Mononuclear cell (primary cell): ENCODE data around the gene BRI3. TPM values are rescaled to one million over a fixed set of nuclear protein-coding genes. Genes with fewer than 3 reads are reported as not detected.
A peak's percentile ranks its signal among the peaks of the same experiment; 100 is the strongest.

Source experiments
- H3K27me3 ChIP-seq: 2 replicates; pipeline ENCODE4 v1.6.0; 2011; ENCODE audit warnings: low read length, control low read depth; ENCODE audit not compliant: insufficient read depth
- H3K4me1 ChIP-seq: 2 replicates; pipeline ENCODE4 v1.5.1; 2011; ENCODE audit warnings: mild to moderate bottlenecking, low read length, control low read depth; ENCODE audit not compliant: insufficient read depth
- H3K4me3 ChIP-seq: 2 replicates; pipeline ENCODE4 v1.5.1; 2011; ENCODE audit warnings: mild to moderate bottlenecking, low read length, moderate library complexity
- H3K9me3 ChIP-seq: 2 replicates; pipeline ENCODE4 v1.5.1; 2011; ENCODE audit warnings: low read depth, mild to moderate bottlenecking, control low read depth, low read length
- total RNA-seq: library from RNA; depleted of rRNA; stranded (reverse); fragments of >200 nt; gene quantifications from one replicate; pipeline ENCODE4 v1.2.3, GENCODE V29; 2012

The BRI3 gene
- total RNA-seq, 1 donor = 38.8 TPM

DNA sequence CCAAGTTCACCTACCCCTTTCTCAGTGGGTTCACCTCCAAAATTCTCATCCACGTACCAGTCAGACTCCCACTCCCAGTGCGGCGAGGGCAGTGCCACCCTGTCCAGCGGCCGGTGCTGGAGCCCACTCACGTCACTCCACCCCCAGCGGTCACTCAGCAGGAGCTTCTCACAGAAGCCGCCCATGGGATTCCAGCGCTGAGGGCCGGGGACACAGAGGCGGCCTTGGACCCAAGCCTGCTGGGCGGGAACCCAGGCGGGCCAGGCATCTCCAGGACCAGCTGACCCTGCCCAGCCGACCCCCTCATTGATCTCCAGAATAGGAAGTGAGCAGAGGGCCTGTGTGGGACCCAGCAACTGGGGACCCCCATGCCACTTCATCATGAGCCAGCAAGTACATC lies 36.6 kb upstream of the BRI3 start:
- Histone ChIP-seq H3K9me3 (no peaks in the 10 kb centered on the region), H3K4me3 (no peak overlapping the region), H3K4me1 (peaks cover 44% of the 10 kb centered on the region), H3K27me3 (no peaks in the 10 kb centered on the region)

GRCh38 chr7:98248156-98248555 lies 33.3 kb upstream of the BRI3 start:
- Histone ChIP-seq H3K4me1 (peaks cover 71% of the 10 kb centered on the region), H3K9me3 (no peaks in the 10 kb centered on the region), H3K4me3 (no peak overlapping the region), H3K27me3 (no peaks in the 10 kb centered on the region)

DNA sequence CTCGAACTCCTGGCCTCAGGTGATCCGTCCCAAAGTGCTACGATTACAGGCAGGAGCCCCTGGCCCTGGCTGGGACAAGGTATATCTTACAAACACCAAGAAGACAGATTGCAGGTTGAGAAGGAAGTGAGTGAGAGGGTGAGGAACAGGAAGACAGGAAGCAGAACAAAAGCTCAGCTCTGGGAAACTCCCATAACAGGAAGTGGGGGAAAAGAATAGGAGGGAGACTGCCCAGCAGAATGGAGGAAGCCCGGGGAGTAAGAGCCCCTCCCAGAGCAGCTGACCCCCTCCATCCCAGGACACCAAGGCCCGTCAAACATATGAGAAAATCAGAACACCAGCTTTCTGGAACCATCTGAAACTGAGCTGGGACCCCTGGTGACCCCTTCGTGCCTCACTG lies 32.4 kb upstream of the BRI3 start:
- H3K4me1 ChIP-seq = peaks cover 75% of the 10 kb centered on the region
- no peaks in the 10 kb centered on the region for H3K9me3 ChIP-seq
- H3K4me3 ChIP-seq = no peak overlapping the region
- no peaks in the 10 kb centered on the region for H3K27me3 ChIP-seq

DNA sequence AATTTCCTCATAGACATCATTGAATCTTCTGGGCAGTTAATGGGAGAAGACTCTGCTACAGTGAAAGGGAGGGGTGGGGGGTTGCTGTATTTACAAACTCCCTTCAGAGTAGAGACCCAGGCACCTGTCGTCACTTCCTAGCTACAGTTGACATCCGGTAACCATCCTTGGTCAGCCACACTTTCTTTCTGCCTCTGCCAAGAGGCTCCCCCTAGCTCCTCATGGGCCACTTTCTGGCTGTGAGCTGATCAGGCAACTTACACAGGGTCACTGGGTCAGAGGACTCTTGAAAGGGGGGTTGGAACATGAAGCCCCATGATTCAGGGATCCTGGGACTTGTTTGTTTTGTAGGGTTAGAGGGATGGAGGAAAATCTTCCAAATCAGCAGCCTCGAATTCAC lies 30.7 kb upstream of the BRI3 start:
- H3K9me3 ChIP-seq = no peaks in the 10 kb centered on the region
- H3K4me1 ChIP-seq = peaks cover 72% of the 10 kb centered on the region
- H3K27me3 ChIP-seq = no peaks in the 10 kb centered on the region
- H3K4me3 ChIP-seq = peak overlapping the region; percentile 78

DNA sequence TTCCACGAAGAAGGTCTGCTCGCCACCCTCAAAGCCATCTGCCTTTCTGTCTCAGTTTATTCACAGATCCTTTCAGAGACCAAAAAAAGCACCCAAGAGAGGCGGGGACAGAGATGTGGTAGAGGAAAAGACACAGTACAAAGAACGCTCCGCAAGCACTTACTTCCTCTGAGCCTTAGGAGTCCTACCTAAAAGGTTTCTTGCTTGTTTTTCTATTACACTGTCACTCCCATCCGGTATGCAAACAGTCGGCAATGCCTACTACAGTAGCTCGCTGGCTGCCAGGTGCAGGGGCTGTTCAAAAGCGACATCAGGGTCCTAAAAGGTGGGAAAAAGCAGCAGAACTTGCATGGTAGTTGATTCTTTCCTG lies 30.3 kb upstream of the BRI3 start:
- Histone ChIP-seq H3K4me1 (peaks cover 67% of the 10 kb centered on the region), H3K9me3 (no peaks in the 10 kb centered on the region), H3K4me3 (peak overlapping the region; percentile 78), H3K27me3 (no peaks in the 10 kb centered on the region)

- Histone ChIP-seq H3K4me1 (peaks cover 63% of the 10 kb centered on the region), H3K27me3 (no peaks in the 10 kb centered on the region), H3K4me3 (peak within 1 kb of the TSS; percentile 78), H3K9me3 (no peaks in the 10 kb centered on the region)
Observed at GRCh38 chr7:98251601-98252424, 29.7 kb upstream of the BRI3 start, which contains the start of gene TECPR1. TSS of gene TECPR1 (minus strand) at chr7:98252232. CDS start at chr7:98246146, 6,086 bp downstream.

DNA sequence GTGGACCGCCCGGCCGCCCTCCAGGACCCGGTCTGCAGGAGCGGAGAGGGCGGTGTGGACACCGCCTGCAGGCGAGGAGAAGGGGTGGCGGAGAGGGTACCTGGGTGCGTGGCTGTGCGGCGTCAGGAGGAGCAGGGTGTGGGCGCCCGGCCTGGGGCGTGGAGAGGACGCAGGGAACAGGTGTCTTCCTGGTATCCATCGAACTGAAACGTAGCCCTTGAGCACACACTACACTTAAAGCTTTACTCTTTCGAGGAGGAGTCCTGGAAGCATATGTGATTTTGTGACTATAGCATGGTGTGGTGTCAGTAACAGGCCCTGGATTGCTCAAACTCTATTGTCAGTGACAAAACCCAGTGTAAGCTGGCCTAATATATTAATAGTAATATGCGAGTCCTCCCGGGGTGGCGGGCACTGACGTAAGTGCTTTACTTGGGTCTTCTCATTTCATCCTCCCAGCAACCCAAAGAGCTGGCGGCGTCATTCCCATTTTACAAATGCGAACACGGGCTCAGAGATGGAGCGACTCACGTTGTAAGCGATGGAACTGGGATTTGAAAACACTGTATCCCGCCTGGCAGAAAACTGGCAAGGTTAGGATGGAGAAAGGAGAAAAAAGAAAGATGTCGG lies 28.9 kb upstream of the BRI3 start:
- Histone ChIP-seq H3K4me3 (peak overlapping the region; percentile 78), H3K4me1 (peaks cover 59% of the 10 kb centered on the region)

DNA sequence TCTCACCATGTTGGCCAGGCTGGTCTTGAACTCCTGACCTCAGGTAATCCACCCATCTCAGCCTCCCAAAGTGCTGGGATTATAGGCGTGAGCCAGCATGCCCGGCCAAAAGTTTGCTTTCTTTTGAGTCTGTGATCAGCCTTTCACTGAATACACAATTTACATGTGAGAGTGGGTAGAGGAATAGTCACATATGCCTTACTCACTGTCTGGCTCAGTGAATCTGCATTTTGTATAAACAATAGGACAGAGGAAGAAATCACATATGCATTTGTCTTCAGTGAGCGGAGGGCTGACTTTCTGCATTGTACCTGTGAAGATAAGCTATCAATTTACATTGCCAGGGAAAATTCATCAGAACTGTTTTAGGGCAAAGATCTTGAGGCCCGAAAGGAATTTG lies 27.0 kb upstream of the BRI3 start:
- H3K9me3 ChIP-seq = no peaks in the 10 kb centered on the region
- no peaks in the 10 kb centered on the region for H3K27me3 ChIP-seq
- no peak overlapping the region for H3K4me3 ChIP-seq
- peaks cover 39% of the 10 kb centered on the region for H3K4me1 ChIP-seq

More for the DNA sequence above, 28.9 kb upstream of the BRI3 start:
- Histone ChIP-seq H3K27me3 (no peaks in the 10 kb centered on the region), H3K9me3 (no peaks in the 10 kb centered on the region)

DNA sequence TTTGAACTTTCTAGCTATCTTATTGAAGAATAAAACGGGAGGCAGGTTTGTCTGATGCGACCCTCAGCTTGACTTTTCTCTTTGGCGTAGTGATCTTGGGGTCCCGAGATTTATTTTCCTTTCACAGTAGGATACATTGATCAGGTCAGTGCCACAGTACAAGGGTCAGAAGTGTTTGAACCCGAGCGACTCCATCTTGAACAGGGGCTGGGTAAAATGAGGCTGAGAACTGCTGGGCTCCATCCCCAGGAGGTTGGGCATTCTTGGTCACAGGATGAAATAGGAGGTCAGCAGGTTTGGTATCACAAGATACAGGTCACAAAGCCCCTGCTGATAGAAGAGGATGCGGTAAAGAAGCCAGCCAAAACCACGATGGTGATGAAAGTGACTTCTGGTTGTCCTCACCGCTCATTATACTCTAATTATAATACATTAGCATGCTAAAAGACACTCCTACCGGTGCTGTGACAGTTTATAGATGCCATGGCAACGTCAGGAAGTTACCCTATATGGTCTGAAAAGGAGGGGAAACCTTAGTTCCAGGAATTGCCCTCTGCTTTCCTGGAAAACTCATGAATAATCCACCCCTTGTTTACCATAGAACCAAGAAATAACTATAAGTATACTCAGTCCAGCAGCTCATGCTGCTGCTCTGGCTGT lies 26.4 kb upstream of the BRI3 start:
- no peaks in the 10 kb centered on the region for H3K27me3 ChIP-seq
- H3K9me3 ChIP-seq = no peaks in the 10 kb centered on the region
- H3K4me3 ChIP-seq = no peak overlapping the region
- H3K4me1 ChIP-seq = peaks cover 34% of the 10 kb centered on the region

- Histone ChIP-seq H3K4me1 (peaks cover 20% of the 10 kb centered on the region), H3K9me3 (no peaks in the 10 kb centered on the region), H3K27me3 (no peaks in the 10 kb centered on the region), H3K4me3 (no peak overlapping the region)
Observed at GRCh38 chr7:98256431-98256830, 25.1 kb upstream of the BRI3 start.

GRCh38 chr7:98257701-98258100 lies 23.8 kb upstream of the BRI3 start:
- no peaks in the 10 kb centered on the region for H3K27me3 ChIP-seq
- H3K9me3 ChIP-seq = no peaks in the 10 kb centered on the region
- no peak overlapping the region for H3K4me3 ChIP-seq
- H3K4me1 ChIP-seq = peaks cover 13% of the 10 kb centered on the region

DNA sequence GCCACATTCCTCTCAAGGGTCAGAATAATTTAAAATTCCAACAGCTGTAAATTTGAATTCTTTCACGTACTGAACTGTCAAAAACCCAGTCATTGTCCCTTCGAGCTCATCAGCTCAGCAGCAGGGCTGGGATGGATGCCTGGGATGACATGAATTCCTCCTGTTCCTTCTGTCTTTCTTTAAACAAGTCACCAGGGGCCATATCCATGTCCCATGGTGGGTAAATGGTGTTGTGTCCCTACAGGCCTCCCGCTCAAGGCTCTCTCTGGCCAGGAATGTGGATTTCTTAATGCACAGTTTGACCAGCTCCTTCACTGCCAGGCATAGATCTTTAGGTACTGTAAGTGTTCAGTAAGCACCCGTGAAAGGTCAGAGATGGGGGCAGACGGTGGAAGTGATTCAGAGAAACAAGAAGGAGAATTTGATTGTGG lies 15.6 kb upstream of the BRI3 start:
- H3K4me3 ChIP-seq = no peak overlapping the region
- no peaks in the 10 kb centered on the region for H3K4me1 ChIP-seq
- no peaks in the 10 kb centered on the region for H3K27me3 ChIP-seq
- H3K9me3 ChIP-seq = no peaks in the 10 kb centered on the region

DNA sequence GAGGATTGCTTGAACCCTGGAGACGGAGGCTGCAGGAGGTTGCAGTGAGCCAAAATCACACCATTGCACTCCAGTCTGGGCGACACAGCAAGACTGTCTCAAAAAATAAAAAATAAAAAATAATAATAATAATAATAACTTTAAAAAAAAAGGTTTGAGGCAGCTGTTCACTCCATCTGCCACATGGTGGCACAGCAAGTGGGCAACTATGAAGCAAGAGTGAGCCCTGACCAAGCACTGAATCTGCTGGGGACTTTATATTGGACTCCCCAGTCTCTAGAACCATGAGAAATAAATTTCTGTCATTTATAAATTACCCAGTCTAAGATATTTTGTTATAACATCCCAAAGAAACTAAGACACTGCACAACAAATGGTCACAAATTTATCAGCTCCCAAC lies 14.6 kb upstream of the BRI3 start:
- Histone ChIP-seq H3K27me3 (no peaks in the 10 kb centered on the region), H3K9me3 (no peaks in the 10 kb centered on the region), H3K4me3 (no peak overlapping the region), H3K4me1 (no peaks in the 10 kb centered on the region)

DNA sequence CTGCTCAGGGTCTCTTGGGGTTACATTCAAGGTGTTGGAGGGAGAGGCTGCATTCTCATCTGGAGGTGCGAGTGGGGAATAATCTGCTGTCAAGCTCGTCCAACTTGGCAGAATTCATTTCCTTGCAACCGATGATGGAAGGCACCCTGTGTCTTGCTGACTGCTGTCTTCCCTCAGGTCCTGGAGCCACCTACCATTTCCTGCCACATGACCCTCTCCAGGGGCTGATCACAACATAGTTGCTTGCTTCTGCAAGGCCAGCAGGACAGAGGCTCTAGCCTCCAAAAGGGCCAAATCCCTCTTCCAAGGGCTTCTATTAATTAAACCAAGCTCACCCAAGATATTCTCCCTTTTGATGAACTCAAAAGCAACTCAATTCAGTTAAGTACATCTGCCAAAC lies 14.2 kb upstream of the BRI3 start:
- H3K27me3 ChIP-seq = no peaks in the 10 kb centered on the region
- H3K4me3 ChIP-seq = no peak overlapping the region
- no peaks in the 10 kb centered on the region for H3K9me3 ChIP-seq
- no peaks in the 10 kb centered on the region for H3K4me1 ChIP-seq

DNA sequence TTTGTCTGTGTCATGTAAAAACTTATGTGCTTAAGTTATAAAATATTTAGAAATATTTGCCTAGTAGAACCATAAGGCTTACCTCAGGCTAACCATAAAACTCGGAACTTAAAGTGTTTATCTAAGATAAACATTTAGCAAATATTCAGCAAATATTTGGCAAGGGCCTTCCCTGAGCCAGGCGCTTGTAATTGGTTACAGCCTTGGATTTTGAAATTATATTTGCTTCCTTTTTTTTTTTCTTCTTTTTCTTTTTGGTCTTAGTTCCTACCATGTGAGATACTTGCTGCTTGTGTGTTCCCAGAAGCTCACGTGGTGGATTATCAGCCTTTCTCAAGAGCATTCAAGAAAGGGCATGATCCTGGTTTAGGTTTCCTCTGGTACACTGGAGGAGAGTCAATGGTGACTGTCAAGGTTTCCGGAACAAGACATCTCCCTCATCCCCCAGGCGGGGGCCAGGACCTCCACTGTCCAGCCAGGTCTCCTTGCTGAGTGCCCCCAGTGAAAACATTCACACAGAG lies 5.2 kb upstream of the BRI3 start:
- Histone ChIP-seq H3K4me1 (peaks cover 44% of the 10 kb centered on the region), H3K9me3 (no peaks in the 10 kb centered on the region), H3K27me3 (no peaks in the 10 kb centered on the region), H3K4me3 (no peak overlapping the region)
